H1 (cell line): ENCODE data around the gene MTARC2. TPM values are rescaled to one million over a fixed set of nuclear protein-coding genes. Genes with fewer than 3 reads are reported as not detected.

Experiments
- EP300 ChIP-seq, 2 experiments: IDR thresholded peaks; 1 replicate in 1 of 2; 2 replicates in 1 of 2; pipeline ENCODE4 v1.6.1; 2011 to 2012; ENCODE audit warnings: low read depth in 2 of 2, low read length in 2 of 2, mild to moderate bottlenecking in 2 of 2, borderline replicate concordance in 1 of 2, inconsistent platforms in 1 of 2, moderate library complexity in 1 of 2
- JUND ChIP-seq: IDR thresholded peaks from 2 replicates; pipeline ENCODE4 v1.6.1; 2011; ENCODE audit warnings: mild to moderate bottlenecking, improper control_type of control experiment, low read length
- TAF1 ChIP-seq: IDR thresholded peaks from 2 replicates; pipeline ENCODE4 v1.6.1; 2011; ENCODE audit warnings: mild to moderate bottlenecking, low read depth, low read length
- polyA plus RNA-seq, 7 experiments: library from polyadenylated mRNA; depleted of rRNA in 3 of 7; stranded (reverse) in 5 of 7; unstranded in 2 of 7; fragments of >200 nt in 5 of 7; fragments of 200-250 nt in 2 of 7; gene quantifications; 1 replicate in 5 of 7; 2 replicates in 1 of 7; 4 replicates in 1 of 7; pipeline versions ENCODE4 v1.2.1 to v1.2.3, GENCODE V29; 2011 to 2013; ENCODE audit warnings: missing spikeins in 2 of 7, mixed read lengths in 2 of 7
- total RNA-seq: library from RNA; stranded (reverse); fragmentation: NEBNext Ultra II Directional; extraction: Animal tissue kit (Norgen Biotek cat#: 25700); gene quantifications from 2 replicates; pipeline ENCODE4 v1.2.1, GENCODE V29; 2021
- TF ChIP-seq, protein P1 (sequence below): fragments of 300-600 bp; sonication (generic); IDR thresholded peaks from 2 replicates; pipeline ENCODE4 v1.7.1; 2012; ENCODE audit warnings: low read length, moderate library complexity, mild to moderate bottlenecking, inconsistent platforms; ENCODE audit not compliant: insufficient replicate concordance
- TF ChIP-seq, protein P2 (sequence below), 3 experiments: IDR thresholded peaks; 1 replicate in 2 of 3; 2 replicates in 1 of 3; pipeline versions ENCODE4 v1.5.1 to v1.6.1; 2011; ENCODE audit warnings: low read length in 3 of 3, mild to moderate bottlenecking in 3 of 3, inconsistent platforms in 2 of 3, low read depth in 1 of 3, moderate library complexity in 1 of 3; ENCODE audit not compliant: insufficient read depth in 1 of 3; ENCODE audit errors: control extremely low read depth in 1 of 3

The MTARC2 gene
- total and polyA plus RNA-seq, 2 of the 8 experiments (the other 6 are each of a cell fraction or from before 2014, with no cell fraction given) = 7.2 to 7.9 TPM

DNA sequence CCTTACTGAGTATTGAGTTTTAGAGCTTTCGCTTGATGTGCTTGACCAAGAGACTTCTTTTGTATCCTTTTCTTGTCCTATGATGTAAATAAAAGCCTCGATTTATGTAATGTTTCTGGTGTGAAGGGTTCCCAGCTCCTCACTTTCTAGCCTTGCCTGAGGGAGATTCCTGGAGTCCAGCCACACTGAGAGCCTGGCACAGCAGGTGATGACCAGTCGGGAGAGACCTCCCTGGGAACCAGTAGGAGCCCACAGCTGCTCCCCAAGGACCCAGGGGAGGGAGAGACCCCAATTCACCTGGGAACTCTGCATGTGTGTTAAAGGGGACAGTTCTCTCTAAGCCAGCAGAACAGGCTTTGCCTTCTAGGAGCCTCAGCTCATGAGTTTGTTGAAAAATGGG, 49.1 kb upstream of the MTARC2 start (continued):
- TF ChIP-seq, protein P1, sequence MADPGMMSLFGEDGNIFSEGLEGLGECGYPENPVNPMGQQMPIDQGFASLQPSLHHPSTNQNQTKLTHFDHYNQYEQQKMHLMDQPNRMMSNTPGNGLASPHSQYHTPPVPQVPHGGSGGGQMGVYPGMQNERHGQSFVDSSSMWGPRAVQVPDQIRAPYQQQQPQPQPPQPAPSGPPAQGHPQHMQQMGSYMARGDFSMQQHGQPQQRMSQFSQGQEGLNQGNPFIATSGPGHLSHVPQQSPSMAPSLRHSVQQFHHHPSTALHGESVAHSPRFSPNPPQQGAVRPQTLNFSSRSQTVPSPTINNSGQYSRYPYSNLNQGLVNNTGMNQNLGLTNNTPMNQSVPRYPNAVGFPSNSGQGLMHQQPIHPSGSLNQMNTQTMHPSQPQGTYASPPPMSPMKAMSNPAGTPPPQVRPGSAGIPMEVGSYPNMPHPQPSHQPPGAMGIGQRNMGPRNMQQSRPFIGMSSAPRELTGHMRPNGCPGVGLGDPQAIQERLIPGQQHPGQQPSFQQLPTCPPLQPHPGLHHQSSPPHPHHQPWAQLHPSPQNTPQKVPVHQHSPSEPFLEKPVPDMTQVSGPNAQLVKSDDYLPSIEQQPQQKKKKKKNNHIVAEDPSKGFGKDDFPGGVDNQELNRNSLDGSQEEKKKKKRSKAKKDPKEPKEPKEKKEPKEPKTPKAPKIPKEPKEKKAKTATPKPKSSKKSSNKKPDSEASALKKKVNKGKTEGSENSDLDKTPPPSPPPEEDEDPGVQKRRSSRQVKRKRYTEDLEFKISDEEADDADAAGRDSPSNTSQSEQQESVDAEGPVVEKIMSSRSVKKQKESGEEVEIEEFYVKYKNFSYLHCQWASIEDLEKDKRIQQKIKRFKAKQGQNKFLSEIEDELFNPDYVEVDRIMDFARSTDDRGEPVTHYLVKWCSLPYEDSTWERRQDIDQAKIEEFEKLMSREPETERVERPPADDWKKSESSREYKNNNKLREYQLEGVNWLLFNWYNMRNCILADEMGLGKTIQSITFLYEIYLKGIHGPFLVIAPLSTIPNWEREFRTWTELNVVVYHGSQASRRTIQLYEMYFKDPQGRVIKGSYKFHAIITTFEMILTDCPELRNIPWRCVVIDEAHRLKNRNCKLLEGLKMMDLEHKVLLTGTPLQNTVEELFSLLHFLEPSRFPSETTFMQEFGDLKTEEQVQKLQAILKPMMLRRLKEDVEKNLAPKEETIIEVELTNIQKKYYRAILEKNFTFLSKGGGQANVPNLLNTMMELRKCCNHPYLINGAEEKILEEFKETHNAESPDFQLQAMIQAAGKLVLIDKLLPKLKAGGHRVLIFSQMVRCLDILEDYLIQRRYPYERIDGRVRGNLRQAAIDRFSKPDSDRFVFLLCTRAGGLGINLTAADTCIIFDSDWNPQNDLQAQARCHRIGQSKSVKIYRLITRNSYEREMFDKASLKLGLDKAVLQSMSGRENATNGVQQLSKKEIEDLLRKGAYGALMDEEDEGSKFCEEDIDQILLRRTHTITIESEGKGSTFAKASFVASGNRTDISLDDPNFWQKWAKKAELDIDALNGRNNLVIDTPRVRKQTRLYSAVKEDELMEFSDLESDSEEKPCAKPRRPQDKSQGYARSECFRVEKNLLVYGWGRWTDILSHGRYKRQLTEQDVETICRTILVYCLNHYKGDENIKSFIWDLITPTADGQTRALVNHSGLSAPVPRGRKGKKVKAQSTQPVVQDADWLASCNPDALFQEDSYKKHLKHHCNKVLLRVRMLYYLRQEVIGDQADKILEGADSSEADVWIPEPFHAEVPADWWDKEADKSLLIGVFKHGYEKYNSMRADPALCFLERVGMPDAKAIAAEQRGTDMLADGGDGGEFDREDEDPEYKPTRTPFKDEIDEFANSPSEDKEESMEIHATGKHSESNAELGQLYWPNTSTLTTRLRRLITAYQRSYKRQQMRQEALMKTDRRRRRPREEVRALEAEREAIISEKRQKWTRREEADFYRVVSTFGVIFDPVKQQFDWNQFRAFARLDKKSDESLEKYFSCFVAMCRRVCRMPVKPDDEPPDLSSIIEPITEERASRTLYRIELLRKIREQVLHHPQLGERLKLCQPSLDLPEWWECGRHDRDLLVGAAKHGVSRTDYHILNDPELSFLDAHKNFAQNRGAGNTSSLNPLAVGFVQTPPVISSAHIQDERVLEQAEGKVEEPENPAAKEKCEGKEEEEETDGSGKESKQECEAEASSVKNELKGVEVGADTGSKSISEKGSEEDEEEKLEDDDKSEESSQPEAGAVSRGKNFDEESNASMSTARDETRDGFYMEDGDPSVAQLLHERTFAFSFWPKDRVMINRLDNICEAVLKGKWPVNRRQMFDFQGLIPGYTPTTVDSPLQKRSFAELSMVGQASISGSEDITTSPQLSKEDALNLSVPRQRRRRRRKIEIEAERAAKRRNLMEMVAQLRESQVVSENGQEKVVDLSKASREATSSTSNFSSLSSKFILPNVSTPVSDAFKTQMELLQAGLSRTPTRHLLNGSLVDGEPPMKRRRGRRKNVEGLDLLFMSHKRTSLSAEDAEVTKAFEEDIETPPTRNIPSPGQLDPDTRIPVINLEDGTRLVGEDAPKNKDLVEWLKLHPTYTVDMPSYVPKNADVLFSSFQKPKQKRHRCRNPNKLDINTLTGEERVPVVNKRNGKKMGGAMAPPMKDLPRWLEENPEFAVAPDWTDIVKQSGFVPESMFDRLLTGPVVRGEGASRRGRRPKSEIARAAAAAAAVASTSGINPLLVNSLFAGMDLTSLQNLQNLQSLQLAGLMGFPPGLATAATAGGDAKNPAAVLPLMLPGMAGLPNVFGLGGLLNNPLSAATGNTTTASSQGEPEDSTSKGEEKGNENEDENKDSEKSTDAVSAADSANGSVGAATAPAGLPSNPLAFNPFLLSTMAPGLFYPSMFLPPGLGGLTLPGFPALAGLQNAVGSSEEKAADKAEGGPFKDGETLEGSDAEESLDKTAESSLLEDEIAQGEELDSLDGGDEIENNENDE = no peak
- no peak for TF ChIP-seq EP300 (IDR thresholded peaks at IDR 0.05; ENCODE audit: borderline replicate concordance in 1 of 2, low read depth in 2 of 2, low read length in 2 of 2)
- TF ChIP-seq TAF1 = no peak
- TF ChIP-seq, protein P2, sequence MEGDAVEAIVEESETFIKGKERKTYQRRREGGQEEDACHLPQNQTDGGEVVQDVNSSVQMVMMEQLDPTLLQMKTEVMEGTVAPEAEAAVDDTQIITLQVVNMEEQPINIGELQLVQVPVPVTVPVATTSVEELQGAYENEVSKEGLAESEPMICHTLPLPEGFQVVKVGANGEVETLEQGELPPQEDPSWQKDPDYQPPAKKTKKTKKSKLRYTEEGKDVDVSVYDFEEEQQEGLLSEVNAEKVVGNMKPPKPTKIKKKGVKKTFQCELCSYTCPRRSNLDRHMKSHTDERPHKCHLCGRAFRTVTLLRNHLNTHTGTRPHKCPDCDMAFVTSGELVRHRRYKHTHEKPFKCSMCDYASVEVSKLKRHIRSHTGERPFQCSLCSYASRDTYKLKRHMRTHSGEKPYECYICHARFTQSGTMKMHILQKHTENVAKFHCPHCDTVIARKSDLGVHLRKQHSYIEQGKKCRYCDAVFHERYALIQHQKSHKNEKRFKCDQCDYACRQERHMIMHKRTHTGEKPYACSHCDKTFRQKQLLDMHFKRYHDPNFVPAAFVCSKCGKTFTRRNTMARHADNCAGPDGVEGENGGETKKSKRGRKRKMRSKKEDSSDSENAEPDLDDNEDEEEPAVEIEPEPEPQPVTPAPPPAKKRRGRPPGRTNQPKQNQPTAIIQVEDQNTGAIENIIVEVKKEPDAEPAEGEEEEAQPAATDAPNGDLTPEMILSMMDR (IDR thresholded peaks at IDR 0.05; ENCODE audit: control extremely low read depth in 1 of 3, insufficient read depth in 1 of 3, low read depth in 1 of 3, low read length in 3 of 3) = no peak
- no peak for TF ChIP-seq JUND
